Chondrocyte (in vitro differentiated cells): ENCODE measurements around the gene IDNK. TPM values are rescaled to one million over a fixed set of nuclear protein-coding genes. Genes with fewer than 3 reads are reported as not detected.

Experiments
- DNase-seq: peaks from one replicate; pipeline ENCODE4 v3.0.0; 2021; ENCODE audit warnings: mixed read lengths, low spot score
- H3K27ac Mint-ChIP-seq: one replicate; pipeline ENCODE4 v1.8.0; 2021; ENCODE audit warnings: mild to moderate bottlenecking, moderate library complexity, mixed read lengths; ENCODE audit not compliant: unreplicated experiment
- H3K27me3 Mint-ChIP-seq: 2 replicates; pipeline ENCODE4 v1.8.0; 2021; ENCODE audit warnings: low read depth, mixed read lengths
- H3K36me3 Mint-ChIP-seq: 2 replicates; pipeline ENCODE4 v1.8.0; 2021; ENCODE audit warnings: low read depth, mixed read lengths
- H3K4me1 Mint-ChIP-seq: 2 replicates; pipeline ENCODE4 v1.8.0; 2021; ENCODE audit warnings: low read depth, mild to moderate bottlenecking, mixed read lengths
- H3K4me3 Mint-ChIP-seq: one replicate; pipeline ENCODE4 v1.8.0; 2021; ENCODE audit warnings: mild to moderate bottlenecking, moderate library complexity, mixed read lengths; ENCODE audit not compliant: unreplicated experiment
- H3K9me3 Mint-ChIP-seq: 2 replicates; pipeline ENCODE4 v1.8.0; 2021; ENCODE audit warnings: low read depth, mixed read lengths
- long read RNA-seq: library from polyadenylated mRNA; stranded (forward); transcript quantifications from one replicate; pipeline ENCODE4 v2.0.0, GENCODE V29; 2021
- total RNA-seq: library from RNA; stranded (reverse); gene quantifications from 3 replicates; pipeline ENCODE4 v1.2.1, GENCODE V29; 2021
- TF ChIP-seq, protein P1 (sequence below): fragments of 200-600 bp; sonication (generic); IDR thresholded peaks from 2 replicates; pipeline ENCODE4 v1.5.0; 2021; ENCODE audit warnings: antibody characterized with exemption, mild to moderate bottlenecking, moderate library complexity

IDNK gene
- total RNA-seq: 1.8 to 2.3 TPM (median 2.1 TPM) in 3 replicates
- long read RNA-seq, partial matches to known transcripts: 0 of 1 reads
- long read RNA-seq, other reads (novel, unspliced or antisense): 0 of 1 reads

DNA sequence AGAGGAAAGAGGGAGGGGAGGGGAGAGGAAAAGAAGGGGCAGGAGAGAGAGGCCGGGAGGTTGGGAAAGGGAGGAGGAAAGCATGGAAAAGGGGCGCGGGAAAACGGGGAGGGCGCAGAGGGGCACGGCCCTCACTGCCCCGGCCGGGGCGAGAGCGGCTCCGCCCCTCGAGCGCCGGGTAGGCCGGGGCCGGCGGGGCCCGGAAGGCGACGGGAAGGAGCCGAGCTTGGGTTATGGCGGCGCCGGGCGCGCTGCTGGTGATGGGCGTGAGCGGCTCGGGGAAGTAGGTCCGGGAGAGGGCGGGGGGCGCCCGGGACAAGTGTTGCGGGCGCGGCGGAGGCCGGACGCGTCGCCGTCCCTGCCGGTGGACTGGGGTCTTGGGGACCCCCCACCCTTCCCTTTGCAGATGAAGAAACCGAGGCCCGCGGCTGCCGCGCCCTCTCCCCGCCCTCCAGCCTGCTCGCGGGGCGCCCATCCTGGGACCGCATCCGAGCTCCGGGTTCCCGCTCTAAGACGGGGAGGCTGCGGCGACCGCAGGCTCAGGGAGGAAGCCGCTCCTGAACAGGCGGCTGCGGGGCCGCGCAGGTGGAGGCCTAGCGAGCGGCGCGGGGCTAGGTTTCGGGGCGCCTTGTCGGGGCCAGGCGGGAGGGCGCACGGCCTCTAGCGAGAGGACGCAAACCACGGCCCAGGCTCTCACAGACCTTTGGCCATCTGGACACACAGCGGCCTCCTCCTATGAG, at the start of gene IDNK:
TSS of gene IDNK (plus strand) at position 205 of the 740 bp plus-strand sequence. CDS start at position 234, 29 bp downstream.
- no peaks in the 10 kb centered on the region for H3K9me3 Mint-ChIP-seq
- peak within 1 kb of the TSS; percentile 82 for H3K27ac Mint-ChIP-seq
- no peak for DNase-seq
- peaks cover 2% of the 10 kb centered on the region for H3K36me3 Mint-ChIP-seq
- H3K4me1 Mint-ChIP-seq: peaks cover 18% of the 10 kb centered on the region
- no peaks in the 10 kb centered on the region for H3K27me3 Mint-ChIP-seq
- TF ChIP-seq, protein P1, sequence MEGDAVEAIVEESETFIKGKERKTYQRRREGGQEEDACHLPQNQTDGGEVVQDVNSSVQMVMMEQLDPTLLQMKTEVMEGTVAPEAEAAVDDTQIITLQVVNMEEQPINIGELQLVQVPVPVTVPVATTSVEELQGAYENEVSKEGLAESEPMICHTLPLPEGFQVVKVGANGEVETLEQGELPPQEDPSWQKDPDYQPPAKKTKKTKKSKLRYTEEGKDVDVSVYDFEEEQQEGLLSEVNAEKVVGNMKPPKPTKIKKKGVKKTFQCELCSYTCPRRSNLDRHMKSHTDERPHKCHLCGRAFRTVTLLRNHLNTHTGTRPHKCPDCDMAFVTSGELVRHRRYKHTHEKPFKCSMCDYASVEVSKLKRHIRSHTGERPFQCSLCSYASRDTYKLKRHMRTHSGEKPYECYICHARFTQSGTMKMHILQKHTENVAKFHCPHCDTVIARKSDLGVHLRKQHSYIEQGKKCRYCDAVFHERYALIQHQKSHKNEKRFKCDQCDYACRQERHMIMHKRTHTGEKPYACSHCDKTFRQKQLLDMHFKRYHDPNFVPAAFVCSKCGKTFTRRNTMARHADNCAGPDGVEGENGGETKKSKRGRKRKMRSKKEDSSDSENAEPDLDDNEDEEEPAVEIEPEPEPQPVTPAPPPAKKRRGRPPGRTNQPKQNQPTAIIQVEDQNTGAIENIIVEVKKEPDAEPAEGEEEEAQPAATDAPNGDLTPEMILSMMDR: peak; percentile 15
- peak within 1 kb of the TSS; percentile 86 for H3K4me3 Mint-ChIP-seq

DNA sequence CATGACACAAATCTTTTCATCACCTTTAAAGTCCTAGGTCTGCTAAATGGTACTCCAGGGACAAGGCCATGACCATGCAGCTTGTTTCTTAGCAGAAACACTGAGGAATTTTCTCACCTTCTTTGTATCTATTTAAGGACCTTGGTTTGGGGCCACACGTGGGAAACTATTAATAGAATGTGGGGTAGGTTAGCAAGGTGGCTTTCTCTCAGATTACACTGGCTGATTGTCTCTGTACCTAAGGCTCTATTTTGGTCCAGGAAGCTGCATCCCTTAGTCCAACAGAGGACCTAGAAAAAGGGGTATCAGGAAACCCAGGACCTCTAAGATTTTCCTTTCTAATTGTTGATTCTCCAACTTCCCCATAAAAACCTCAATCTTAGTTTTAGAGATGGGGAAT, 48.5 kb upstream of the IDNK start:
- TF ChIP-seq, protein P1: no peak
- Mint-ChIP-seq H3K4me3 (no peak overlapping the region), H3K27ac (no peak overlapping the region), H3K36me3 (peaks cover 14% of the 10 kb centered on the region), H3K27me3 (no peaks in the 10 kb centered on the region), H3K9me3 (peaks cover 24% of the 10 kb centered on the region), H3K4me1 (peaks cover 9% of the 10 kb centered on the region)
- DNase-seq: no peak

DNA sequence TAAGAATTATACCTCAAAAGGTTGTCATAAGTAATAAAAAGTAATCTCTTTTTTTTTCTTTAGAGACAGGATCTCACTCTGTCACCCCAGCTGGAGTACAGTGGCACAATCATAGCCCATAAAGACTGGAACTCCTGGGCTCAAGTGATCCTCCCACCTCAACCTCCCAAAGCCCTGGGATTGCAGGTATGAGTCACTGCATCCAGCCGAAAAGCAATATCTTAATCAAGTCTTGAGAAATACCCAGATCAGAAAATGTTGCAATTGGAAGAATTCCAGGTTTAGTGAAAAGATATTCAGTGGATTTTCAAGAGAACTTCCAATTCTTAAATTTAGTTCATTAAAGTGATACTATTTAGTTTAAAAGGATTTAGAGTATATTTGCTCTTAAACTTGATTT, 40.9 kb upstream of the IDNK start:
- no peak overlapping the region for H3K27ac Mint-ChIP-seq
- DNase-seq: no peak
- H3K27me3 Mint-ChIP-seq: no peaks in the 10 kb centered on the region
- H3K4me3 Mint-ChIP-seq: no peak overlapping the region
- H3K36me3 Mint-ChIP-seq: peaks cover 17% of the 10 kb centered on the region
- H3K4me1 Mint-ChIP-seq: peaks cover 17% of the 10 kb centered on the region
- TF ChIP-seq, protein P1: no peak
- peaks cover 29% of the 10 kb centered on the region for H3K9me3 Mint-ChIP-seq

DNA sequence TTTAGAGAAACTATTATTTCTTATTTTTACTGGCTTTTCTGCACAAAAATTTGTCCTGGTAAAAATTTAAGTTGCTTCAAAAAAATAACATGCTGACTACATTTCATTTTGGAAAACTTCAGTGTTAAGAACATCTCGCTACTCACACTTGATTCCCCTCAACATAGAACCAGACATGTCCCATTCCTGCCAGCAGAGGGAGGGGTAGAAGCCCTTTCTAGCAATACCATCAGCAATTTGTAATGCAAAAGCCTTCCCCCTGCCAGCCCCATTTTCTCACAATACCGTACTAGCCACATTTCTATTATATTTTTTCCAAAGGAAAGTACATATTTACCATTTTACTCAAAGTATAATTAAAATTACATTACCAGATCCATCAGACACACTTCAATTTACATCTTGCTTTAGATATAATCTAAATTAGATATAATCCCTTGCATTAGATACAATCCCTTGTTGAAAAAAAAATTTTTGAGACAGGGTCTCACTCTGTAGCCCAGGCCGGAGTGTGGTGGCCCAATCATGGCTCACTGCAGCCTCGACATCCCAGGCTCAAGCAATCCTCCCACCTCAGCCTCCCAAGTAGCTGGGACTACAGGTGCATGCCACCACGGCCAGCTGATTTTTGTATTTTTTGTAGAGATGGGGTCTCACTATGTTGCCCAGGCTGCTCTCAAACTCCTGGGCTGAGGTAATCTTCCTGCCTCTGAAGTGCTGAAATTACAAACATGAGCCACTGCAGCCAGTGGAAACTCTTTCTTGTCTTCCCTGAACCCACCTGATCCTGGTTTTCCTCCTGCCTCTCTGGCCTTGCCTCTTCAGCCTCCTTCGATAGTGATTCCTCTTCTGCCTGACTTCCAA, 39.6 kb upstream of the IDNK start:
- Mint-ChIP-seq H3K9me3 (peaks cover 16% of the 10 kb centered on the region), H3K27me3 (no peaks in the 10 kb centered on the region), H3K4me3 (no peak overlapping the region), H3K4me1 (peaks cover 17% of the 10 kb centered on the region), H3K27ac (no peak overlapping the region), H3K36me3 (peaks cover 10% of the 10 kb centered on the region)
- TF ChIP-seq, protein P1: peak; percentile 91
- DNase-seq: no peak

GRCh38 chr9:83584995-83585394, 37.9 kb upstream of the IDNK start:
- H3K9me3 Mint-ChIP-seq: peaks cover 5% of the 10 kb centered on the region

More at GRCh38 chr9:83584995-83585394, 37.9 kb upstream of the IDNK start:
- Mint-ChIP-seq H3K36me3 (peaks cover 1% of the 10 kb centered on the region), H3K4me3 (no peak overlapping the region), H3K27ac (no peak overlapping the region), H3K27me3 (no peaks in the 10 kb centered on the region), H3K4me1 (peaks cover 17% of the 10 kb centered on the region)
- no peak for DNase-seq
- TF ChIP-seq, protein P1: no peak
